Measurements from ENCODE around the gene SECTM1.
A peak's percentile ranks its signal among the peaks of the same experiment; 100 is the strongest.

SECTM1 gene

GRCh38 chr17:82314012-82314726 lies 19.4 kb downstream of the SECTM1 start:
- no peak for DNase-seq

GRCh38 chr17:82313195-82314011 lies 20.2 kb downstream of the SECTM1 start:
- DNase-seq: no peak

- no peak for DNase-seq
Observed at GRCh38 chr17:82311971-82312370, 21.6 kb downstream of the SECTM1 start.

- no peak for DNase-seq
Observed at GRCh38 chr17:82310877-82311276, 22.7 kb downstream of the SECTM1 start.

GRCh38 chr17:82309656-82310570 lies 23.7 kb downstream of the SECTM1 start:
- DNase-seq: no peak

GRCh38 chr17:82305727-82306300 lies 27.8 kb downstream of the SECTM1 start:
- DNase-seq: no peak

- DNase-seq: peak; percentile 33
Observed at GRCh38 chr17:82304826-82305726, 28.5 kb downstream of the SECTM1 start.

- no peak for DNase-seq
Observed at GRCh38 chr17:82303944-82304808, 29.4 kb downstream of the SECTM1 start.

GRCh38 chr17:82302991-82303943 lies 30.3 kb downstream of the SECTM1 start:
- DNase-seq: no peak

GRCh38 chr17:82302568-82302963 lies 31.0 kb downstream of the SECTM1 start:
- no peak for DNase-seq

GRCh38 chr17:82301916-82302567 lies 31.5 kb downstream of the SECTM1 start:
- no peak for DNase-seq

- DNase-seq: no peak
Observed at GRCh38 chr17:82301300-82301915, 32.2 kb downstream of the SECTM1 start.

- DNase-seq: peak; percentile 63
Observed at GRCh38 chr17:82300707-82301270, 32.8 kb downstream of the SECTM1 start.

- no peak for DNase-seq
Observed at GRCh38 chr17:82300228-82300627, 33.3 kb downstream of the SECTM1 start.

- DNase-seq: no peak
Observed at GRCh38 chr17:82299452-82299851, 34.1 kb downstream of the SECTM1 start.

GRCh38 chr17:82298538-82299421 lies 34.8 kb downstream of the SECTM1 start:
- DNase-seq: no peak
